Stimulated activated CD4-positive, alpha-beta T cell treated with anti-CD3 and anti-CD28 coated beads, Interleukin-15, amount 100 ng/mL, for 24 hours (primary cell): Measurements from ENCODE around the gene LDB1.
A peak's percentile ranks its signal among the peaks of the same experiment; 100 is the strongest.

Experiments used
- DNase-seq: peaks from one replicate; pipeline ENCODE4 v3.0.0-alpha.2; 2020

LDB1 gene

GRCh38 chr10:102112210-102112817 lies 7.9 kb downstream of the LDB1 start:
- no peak for DNase-seq

- DNase-seq = no peak
Observed at GRCh38 chr10:102111276-102111675, 8.9 kb downstream of the LDB1 start.

DNA sequence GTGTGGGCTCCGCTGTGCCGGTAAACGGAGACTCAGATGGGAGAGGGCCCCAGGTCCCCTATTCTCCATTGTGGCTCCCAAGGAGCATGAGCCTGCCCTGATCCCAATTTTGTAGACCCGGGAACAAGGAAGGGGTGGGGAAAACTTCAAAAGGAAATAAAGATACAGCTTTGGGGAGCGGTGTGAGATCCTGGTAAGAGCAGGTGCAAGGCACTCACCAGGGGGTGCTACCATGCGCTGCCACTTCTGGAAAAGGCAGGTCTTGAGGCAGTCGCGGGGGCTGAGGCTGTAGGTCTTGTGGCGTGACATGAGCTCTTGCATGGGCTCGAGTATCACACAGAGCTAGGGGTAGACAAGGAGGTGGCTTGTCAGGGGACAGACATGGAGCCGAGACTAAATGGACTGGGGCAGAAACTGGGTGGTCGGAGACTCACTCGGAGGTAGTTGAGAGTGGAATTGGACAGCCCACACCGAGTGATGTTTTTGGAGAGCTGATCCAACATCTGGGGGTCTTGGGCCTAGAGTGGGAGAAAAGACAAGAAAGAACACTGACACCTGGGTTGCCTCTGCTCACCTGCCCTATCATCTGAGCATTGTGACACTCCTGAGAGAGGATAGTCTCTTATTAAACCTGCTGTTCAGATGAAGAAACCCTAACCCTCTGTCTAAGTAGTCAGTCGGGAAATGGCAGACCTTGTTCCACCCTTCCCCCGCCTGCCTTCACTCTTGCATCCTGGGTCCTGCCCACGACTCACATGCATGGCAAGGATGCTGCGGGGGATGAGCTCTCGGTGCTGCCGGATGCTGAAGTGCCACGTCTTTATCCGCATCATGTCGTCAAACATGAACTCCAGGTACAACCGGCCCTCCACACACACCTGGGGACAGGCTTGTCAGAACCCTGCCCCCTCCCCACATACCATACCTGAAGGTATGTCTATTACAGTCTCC lies 10.7 kb downstream of the LDB1 start:
- DNase-seq = no peak

- no peak for DNase-seq
Observed at GRCh38 chr10:102106998-102107397, 13.2 kb downstream of the LDB1 start.

DNA sequence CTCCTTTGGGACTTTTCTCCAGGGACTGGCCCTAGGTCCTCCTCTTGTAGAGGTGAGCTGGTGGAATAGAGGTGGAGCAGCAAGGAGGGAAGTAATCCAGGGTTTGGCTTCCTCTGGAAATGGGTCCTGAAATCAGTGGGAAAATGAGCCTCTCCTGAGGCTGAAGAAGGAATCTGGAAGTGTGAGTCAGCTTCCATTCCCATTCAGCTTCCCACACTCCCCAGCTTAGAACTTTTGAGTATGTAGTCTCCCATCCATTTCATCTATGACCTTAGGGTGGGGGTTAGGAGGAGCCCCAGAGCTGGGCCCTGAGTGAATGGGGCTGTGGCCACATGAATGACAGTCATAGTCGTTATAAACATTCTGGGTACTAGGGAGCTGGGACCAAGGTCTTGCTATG lies 17.7 kb downstream of the LDB1 start:
- DNase-seq = no peak

DNA sequence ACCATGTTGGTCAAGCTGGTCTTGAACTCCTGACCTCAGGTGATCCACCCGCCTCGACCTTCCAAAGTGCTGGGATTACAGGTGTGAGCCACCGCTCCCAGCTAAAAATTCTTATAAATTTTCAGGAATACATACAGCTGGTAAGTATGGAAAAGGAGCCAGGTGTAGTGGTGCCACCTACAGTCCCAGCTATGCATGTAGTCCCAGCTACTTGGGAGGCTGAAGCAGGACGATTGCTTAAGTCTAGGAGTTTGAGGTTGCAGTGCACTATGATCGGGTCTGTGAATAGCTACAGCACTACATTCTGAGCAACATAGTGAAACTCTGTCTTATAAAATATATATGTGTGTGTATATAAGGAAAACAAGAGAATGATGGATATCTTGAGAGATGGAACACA lies 19.0 kb downstream of the LDB1 start:
- DNase-seq = no peak

DNA sequence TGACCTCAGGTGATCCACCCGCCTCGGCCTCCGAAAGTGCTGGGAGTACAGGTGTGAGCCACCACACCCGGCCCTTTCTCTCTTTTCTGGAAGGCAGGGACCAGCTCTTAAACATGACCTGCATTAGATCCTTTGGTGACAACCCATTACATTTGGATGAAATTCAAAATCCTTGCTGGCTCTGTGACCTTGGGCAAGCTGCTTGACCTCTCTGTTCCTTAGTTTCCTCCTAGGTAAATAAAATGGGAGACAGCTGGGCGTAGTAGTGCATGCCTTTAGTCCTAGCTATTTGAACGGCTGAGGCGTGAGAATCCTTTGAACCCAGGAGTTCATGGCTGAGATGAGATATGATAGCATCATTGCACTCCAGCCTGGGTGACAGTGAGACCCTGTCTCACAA lies 23.7 kb downstream of the LDB1 start:
- DNase-seq = no peak

DNA sequence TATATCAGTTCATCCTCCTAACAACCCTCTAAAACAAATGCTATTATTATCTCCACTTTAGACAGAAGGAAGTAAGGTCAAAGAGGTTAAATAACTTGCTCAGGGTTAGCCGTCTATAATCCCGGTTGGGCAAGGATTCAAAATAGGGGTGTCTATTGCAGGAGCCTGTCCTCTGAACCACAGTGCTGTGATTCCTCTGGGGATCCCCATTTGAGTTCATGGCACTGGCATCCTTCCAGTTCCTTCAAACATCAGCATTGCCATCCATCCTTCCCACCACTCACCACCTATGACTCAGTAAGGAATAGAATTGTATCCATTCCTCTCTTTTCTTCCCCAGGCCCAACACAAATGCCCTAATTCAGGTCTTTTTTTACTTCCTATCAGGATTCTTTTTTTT lies 29.4 kb downstream of the LDB1 start:
- no peak for DNase-seq

- no peak for DNase-seq
Observed at GRCh38 chr10:102086196-102086595, 34.0 kb downstream of the LDB1 start.

DNA sequence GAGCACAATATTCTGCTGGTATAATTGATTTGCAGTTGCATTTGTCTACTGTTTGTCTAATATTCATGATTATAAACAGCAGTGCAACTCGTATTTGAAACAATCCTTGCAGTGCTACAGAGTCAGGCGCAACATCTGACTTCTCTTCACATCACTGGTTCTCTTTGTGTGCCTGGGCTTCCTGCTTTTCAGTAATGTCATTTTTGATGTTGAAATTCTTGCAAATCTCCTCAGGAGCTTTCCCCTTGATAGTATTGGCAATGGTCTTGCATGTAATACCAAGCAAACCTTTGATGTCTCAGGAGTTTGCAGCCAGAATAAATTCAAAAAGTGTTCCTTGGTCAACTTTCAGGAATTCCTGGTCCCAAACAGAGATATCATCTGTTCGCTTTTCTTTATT lies 34.8 kb downstream of the LDB1 start:
- DNase-seq = no peak

- DNase-seq = no peak
Observed at GRCh38 chr10:102083541-102083940, 36.6 kb downstream of the LDB1 start.

DNA sequence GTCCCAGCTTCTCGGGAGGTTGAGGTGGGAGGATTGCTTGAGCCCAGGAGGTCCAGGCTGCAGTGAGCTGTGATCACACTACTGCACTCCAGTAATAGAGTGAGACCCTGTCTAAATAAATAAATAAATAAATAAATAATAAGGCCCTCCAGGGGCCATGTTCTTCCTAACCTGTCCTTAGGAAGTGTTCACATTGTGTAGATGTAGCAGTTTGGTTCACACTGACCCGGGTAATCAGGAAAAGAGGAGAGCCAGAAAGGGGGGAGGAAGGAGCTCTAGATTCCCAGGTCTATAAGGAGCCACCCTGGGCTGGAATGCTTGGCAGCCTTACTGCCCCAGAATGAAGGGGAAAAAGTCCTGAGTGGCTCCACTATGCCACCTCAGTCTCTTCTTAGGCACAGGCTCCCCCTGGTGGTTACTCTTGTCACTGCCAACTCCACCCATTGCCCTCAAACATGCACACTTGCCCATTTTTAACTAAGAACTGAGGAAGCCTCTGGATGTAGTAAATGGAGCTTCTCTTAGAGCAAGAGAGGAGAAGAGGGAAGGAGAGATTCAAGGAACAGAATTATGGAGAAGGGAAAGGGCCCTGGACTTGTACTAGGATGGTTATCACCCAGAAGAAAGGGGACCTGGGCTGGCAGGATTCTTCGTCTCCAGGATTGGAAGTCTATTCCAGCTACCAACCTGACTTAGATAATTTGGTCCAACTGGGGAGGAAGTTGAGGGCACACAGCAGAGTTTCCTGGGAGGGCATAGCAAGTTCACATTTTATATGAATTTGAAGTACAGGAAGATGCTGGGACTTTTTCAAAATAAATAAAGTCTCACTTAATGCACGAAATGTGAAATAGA lies 47.3 kb downstream of the LDB1 start:
- peak; percentile 86 for DNase-seq

DNA sequence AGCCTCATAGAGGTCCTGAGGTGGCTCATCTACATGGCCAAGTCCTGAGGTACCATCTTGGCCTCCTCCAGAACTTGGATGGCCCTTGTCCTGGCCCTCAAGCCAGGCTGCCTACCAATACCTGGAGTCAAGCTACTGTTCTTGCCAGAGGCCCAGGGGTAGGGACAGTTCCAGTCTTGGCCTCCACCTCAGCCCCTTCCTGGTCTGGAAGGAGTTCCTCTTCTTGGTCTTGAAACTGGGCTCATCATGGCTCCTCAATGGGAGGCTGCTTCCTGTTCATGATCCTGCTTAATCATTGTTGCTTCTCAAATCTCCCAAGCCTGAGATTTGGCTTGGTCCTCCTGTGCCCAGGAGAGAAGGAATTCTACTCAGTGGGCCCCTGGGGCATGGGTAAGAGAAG lies 51.1 kb downstream of the LDB1 start:
- no peak for DNase-seq

GRCh38 chr10:102068216-102068615 lies 52.0 kb downstream of the LDB1 start:
- DNase-seq = no peak

- DNase-seq = no peak
Observed at GRCh38 chr10:102067091-102067916, 52.9 kb downstream of the LDB1 start.

DNA sequence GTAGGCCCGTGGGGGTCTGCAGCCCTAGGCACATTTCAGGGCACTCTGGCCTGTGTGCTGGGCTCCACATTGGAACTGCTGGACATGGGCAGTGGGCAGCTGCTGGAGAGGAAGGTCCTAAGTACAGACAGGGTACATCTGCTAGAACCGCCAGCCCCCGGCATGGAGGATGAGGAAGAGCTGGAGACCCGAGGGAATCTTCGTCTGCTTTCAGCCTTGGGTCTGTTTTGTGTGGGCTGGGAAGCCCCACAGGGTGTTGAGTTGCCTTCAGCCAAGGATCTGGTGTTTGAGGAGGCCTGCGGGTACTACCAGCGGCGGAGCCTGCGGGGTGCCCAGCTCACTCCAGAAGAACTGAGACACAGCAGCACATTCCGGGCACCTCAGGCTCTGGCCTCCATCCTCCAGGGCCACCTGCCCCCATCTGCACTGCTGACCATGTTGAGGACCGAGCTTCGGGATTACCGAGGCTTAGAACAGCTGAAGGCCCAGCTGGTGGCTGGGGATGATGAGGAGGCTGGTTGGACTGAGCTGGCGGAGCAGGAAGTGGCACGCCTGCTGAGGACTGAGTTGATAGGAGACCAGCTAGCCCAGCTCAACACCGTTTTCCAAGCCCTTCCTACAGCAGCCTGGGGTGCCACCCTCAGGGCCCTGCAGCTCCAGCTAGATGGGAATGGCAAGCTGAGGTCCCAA lies 53.6 kb downstream of the LDB1 start:
- no peak for DNase-seq

GRCh38 chr10:102065561-102066398 lies 54.4 kb downstream of the LDB1 start:
- peak; percentile 32 for DNase-seq

DNA sequence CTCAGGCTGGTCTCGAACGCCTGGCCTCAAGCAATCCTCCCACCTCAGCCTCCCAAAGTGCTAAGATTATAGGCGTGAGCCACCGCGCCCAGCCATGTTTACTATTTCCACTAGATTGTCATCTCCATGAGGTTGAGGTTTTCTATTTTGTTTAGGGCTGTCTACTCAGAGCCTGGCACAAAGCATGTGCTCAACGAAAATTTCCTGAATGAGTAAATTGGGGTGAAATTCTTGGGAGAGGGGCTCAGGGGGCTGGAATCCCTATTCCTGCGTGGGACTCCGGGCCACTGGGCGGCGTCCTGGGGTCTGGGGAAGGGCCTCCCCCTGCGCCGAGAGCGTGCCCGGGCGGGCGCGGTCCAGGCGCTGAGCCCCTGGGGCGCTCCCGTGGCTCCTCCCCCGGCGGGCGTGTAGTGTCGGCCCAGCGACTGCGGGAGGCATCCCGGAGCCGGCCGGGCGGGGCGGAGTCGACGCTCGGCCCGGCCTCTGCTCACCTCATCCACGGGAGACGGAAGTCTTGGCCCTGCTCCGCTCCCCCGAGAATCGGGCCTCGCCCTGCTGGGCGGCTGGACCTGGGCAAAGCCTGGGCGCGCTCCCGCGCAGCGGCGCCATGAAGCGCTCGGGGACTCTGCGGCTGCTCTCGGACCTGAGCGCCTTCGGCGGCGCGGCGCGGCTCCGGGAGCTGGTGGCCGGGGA lies 55.2 kb downstream of the LDB1 start, which contains the start of gene HPS6:
Gene HPS6, plus strand, starts transcription at position 482 of the 693 bp plus-strand sequence. Its CDS starts 126 bp downstream, at position 608.
- peak; percentile 95 for DNase-seq

DNA sequence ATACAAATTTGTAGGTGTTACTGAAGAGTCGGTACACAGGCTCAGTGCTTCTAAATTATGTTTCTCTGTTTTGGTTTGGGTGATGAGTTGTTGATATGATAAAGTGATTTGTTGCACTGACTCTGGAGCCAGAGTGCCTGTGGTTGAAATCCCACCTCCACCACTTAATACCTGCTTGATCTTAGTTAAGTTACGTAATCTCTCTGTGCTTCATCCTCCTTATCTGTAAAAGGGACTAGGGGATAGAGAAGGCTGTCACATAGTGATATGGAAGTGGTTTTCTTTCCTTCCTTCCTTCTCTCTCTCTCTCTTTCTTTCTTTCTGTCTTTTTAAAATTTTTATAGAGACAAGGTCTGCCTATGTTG lies 55.7 kb downstream of the LDB1 start:
- no peak for DNase-seq

DNA sequence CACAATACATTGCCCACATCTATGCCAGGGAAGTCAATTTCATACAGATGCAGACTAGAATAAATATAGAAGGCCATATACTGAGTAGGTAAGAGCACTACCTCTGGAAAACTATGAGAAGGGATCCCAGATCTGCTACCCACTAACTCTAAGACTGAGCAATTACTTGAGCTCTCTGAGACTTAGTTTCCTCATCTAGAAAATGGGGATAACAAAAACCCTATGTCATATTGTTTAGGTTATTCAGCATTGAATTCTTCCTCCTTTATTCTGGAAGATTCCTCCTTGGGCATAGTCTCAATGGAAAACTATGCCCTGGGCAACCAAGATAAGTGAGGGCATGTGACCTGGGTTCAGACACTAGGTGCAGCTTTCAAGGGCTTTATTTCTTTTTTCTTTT lies 60.2 kb downstream of the LDB1 start:
- DNase-seq = no peak
